ENCODE data around the gene BTN1A1.

DNA sequence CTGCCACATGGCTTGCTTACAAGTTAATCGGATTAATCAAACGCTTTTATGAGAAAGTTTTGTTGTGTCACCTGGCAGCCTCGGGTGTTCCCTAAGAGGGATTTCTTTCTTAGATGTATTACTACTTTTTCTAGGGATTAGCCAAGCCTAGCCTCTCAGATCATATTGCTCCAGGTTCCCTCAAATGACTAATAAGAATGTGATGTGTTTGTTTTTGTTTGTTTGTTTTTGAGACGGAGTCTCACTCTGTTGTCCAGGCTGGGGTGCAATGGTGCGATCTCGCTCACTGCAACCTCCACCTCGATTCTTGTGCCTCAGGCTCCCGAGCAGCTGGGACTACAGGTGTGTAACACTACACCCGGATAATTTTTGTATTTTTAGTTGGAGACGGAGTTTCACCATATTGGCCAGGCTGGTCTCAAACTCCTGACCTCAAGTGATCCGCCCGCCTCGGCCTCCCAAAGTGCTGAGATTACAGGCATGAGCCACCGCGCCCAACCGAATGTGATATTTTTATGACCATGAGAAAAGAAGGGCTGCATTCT is 39.0 kb downstream of the BTN1A1 start:
- TF ChIP-seq POLR2AphosphoS5 (IDR thresholded peaks at IDR 0.05): no peak
- TF ChIP-seq, protein P1, sequence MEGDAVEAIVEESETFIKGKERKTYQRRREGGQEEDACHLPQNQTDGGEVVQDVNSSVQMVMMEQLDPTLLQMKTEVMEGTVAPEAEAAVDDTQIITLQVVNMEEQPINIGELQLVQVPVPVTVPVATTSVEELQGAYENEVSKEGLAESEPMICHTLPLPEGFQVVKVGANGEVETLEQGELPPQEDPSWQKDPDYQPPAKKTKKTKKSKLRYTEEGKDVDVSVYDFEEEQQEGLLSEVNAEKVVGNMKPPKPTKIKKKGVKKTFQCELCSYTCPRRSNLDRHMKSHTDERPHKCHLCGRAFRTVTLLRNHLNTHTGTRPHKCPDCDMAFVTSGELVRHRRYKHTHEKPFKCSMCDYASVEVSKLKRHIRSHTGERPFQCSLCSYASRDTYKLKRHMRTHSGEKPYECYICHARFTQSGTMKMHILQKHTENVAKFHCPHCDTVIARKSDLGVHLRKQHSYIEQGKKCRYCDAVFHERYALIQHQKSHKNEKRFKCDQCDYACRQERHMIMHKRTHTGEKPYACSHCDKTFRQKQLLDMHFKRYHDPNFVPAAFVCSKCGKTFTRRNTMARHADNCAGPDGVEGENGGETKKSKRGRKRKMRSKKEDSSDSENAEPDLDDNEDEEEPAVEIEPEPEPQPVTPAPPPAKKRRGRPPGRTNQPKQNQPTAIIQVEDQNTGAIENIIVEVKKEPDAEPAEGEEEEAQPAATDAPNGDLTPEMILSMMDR (IDR thresholded peaks at IDR 0.05): no peak
- TF ChIP-seq POLR2A (IDR thresholded peaks at IDR 0.05): no peak
- no peak for TF ChIP-seq EP300 (IDR thresholded peaks at IDR 0.05)

All from upper lobe of left lung (tissue), 4 donors.